GM12892 (cell line): Measurements from ENCODE around the gene ACOX2.

Experiments used
- POLR2A ChIP-seq: IDR thresholded peaks from 2 replicates; pipeline ENCODE4 v1.6.1; 2011; ENCODE audit warnings: low read depth, low read length, control low read depth
- POLR2AphosphoS5 ChIP-seq: IDR thresholded peaks from 2 replicates; pipeline ENCODE4 v1.6.1; 2011; ENCODE audit warnings: low read depth, low read length, control low read depth
- TAF1 ChIP-seq: IDR thresholded peaks from 2 replicates; pipeline ENCODE4 v1.6.1; 2011; ENCODE audit warnings: low read depth, mild to moderate bottlenecking, control low read depth, low read length, borderline replicate concordance

GRCh38 chr3:58557491-58557890 is 20.5 kb upstream of the ACOX2 start:
- no peak for TF ChIP-seq POLR2A
- no peak for TF ChIP-seq POLR2AphosphoS5
- no peak for TF ChIP-seq TAF1
